ENCODE results near the gene CTXN2. TPM values are rescaled to one million over a fixed set of nuclear protein-coding genes. Genes with fewer than 3 reads are reported as not detected.

CTXN2 gene
- total and polyA plus RNA-seq, 11 donors: not detected

DNA sequence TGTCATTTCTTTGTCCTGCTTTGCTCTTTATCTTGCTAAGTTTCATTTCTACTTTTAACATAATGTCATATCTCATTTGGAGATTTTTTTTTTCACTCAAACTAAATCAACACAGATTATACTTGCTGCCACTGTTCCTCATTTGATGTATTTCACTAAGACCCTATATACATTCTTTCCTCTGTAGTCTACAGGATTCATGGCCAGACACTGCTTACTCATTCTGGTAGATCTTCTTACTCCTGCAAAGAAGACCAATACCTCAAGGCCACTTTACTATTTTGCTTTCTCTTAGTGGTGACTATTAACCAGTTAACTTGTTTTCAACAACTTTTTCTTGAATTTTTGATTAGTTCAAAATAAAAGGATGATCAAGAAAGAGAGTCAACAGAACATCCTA lies 44.1 kb upstream of the CTXN2 start:
- DNase-seq: no peak
- ATAC-seq: no peak
- peaks cover 0 to 16% (median 0%) of the 10 kb centered on the region in 12 donors for H3K4me1 ChIP-seq
- H3K4me3 ChIP-seq: no peak overlapping the region
- TF ChIP-seq POLR2A (IDR thresholded peaks at IDR 0.05) (no peak), CTCF (IDR thresholded peaks at IDR 0.05) (no peak)
- H3K36me3 ChIP-seq: peaks cover 0 to 16% (median 0%) of the 10 kb centered on the region in 9 donors
- intact Hi-C loops (cut with DNase I): no loop called here
- H3K9me3 ChIP-seq: no peaks in the 10 kb centered on the region
- H3K27ac ChIP-seq: no peak overlapping the region
- no peaks in the 10 kb centered on the region for H3K27me3 ChIP-seq

DNA sequence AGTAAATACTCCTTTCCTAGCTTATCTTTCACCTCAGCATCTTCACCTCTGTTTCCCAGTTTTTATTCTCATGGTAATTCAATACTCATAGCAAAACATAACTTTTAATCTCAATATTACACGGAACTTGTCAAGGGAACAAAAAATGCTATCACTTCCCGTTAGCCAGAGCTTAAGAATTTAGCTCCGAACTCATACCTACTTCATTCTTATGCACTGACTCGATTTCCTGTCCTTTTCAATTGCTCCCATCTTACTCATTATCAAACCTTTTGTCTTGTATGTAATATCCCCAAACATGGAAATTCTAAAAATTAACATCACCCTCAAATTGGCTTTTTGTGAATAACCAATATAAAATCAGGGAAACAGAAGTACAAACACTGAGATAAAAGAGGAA lies 41.6 kb upstream of the CTXN2 start:
- ATAC-seq: no peak
- intact Hi-C loops (cut with DNase I): no loop called here

DNA sequence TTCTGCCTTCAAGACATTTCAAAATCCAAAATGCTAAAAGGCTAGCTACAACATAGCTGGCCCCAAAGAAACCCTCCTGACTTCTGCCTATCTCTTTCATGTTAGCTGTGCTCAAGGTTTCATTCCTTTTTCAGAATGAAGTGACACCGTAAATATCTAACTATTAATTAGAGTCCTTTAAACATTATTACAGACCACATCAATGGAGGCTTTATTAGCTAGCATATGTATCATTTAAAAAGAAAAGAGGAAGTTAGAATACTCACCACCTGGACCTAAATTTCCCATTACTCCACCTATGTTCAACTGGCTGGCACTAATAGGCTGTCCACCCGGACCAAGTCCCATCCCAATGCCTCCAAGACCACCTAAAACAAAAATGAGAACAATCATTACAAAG lies 37.9 kb upstream of the CTXN2 start:
- DNase-seq: no peak
- Histone ChIP-seq H3K4me1 (no peaks in the 10 kb centered on the region), H3K27me3 (no peaks in the 10 kb centered on the region), H3K9me3 (no peaks in the 10 kb centered on the region), H3K4me3 (no peak overlapping the region), H3K27ac (no peak overlapping the region), H3K36me3 (peaks cover 0 to 21% (median 7%) of the 10 kb centered on the region in 9 donors)
- no peak for TF ChIP-seq CTCF (IDR thresholded peaks at IDR 0.05)
- no peak for TF ChIP-seq POLR2A (IDR thresholded peaks at IDR 0.05)
- intact Hi-C loops (cut with DNase I): no loop called here
- 91 to 95% (median 92%) methylated on average over 2 of the region's 2 CpGs for WGBS, 4 donors
- ATAC-seq: no peak

More for the DNA sequence above, 41.6 kb upstream of the CTXN2 start:
- 60 to 71% (median 65%) methylated on average over 4 of the region's 4 CpGs for WGBS, 4 donors
- no peak overlapping the region for H3K27ac ChIP-seq
- no peak overlapping the region for H3K4me3 ChIP-seq
- H3K4me1 ChIP-seq: peaks cover 0 to 3% (median 0%) of the 10 kb centered on the region in 12 donors
- H3K36me3 ChIP-seq: peaks cover 0 to 18% (median 0%) of the 10 kb centered on the region in 9 donors
- TF ChIP-seq POLR2A (IDR thresholded peaks at IDR 0.05) (no peak), CTCF (IDR thresholded peaks at IDR 0.05) (no peak)
- H3K9me3 ChIP-seq: no peaks in the 10 kb centered on the region
- no peaks in the 10 kb centered on the region for H3K27me3 ChIP-seq
- no peak for DNase-seq

DNA sequence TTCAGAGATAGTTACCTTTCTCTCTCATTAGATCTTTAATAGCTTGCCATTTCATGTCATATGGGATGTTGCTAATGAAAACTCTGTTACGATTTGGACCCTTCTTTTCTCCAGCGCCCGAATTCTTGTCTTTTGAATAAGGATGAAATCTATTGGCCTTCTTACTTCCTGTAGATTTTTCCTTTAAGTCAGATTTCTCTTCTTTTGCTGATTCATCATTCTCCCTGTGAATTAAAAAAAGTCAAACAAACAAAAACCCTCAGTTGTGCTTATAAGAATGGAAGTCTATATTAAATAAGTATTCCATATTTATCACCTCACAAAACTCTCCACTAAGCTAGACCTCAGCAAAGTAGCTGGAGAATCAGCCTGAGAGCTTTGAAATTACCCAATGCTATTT lies 22.8 kb upstream of the CTXN2 start:
- Histone ChIP-seq H3K4me3 (no peak overlapping the region), H3K27me3 (no peaks in the 10 kb centered on the region), H3K27ac (no peak overlapping the region), H3K4me1 (no peaks in the 10 kb centered on the region), H3K36me3 (peaks cover 0 to 6% (median 0%) of the 10 kb centered on the region in 9 donors), H3K9me3 (peaks cover 0 to 18% (median 3%) of the 10 kb centered on the region in 12 donors)
- TF ChIP-seq CTCF (IDR thresholded peaks at IDR 0.05): no peak
- DNase-seq (no peak), ATAC-seq (no peak)
- intact Hi-C loops (cut with DNase I): no loop called here
- WGBS, 4 donors: 53 to 61% (median 57%) methylated on average over 3 of the region's 3 CpGs

Measured in heart left ventricle (tissue), 16 donors.